Measurements from ENCODE around the gene MMP13. TPM values are rescaled to one million over a fixed set of nuclear protein-coding genes. Genes with fewer than 3 reads are reported as not detected.
"Not testable (repeated sequence)": the region's sequence is repeated elsewhere in the genome, so short reads cannot be mapped to it uniquely, and the experiment has no call there.

The MMP13 gene
- total RNA-seq, 4 donors from 2014 or later: not detected

- no peak for DNase-seq (ENCODE audit: extremely low spot score)
- Histone ChIP-seq H3K36me3 (no peaks in the 10 kb centered on the region), H3K4me3 (no peak overlapping the region), H3K27ac (replicated peaks in 1 of 4) (no peak overlapping the region), H3K4me1 (no peaks in the 10 kb centered on the region), H3K27me3 (no peaks in the 10 kb centered on the region), H3K9me3 (no peaks in the 10 kb centered on the region)
- TF ChIP-seq CTCF (IDR thresholded peaks at IDR 0.05) (no peak), POLR2A (IDR thresholded peaks at IDR 0.05; ENCODE audit: low read depth) (no peak), POLR2AphosphoS5 (IDR thresholded peaks at IDR 0.05) (no peak), EP300 (IDR thresholded peaks at IDR 0.05) (no peak)
- intact Hi-C loops (cut with DNase I): no loop called here
Observed at GRCh38 chr11:102915044-102915375, 40.5 kb downstream of the MMP13 start.

- no peak for TF ChIP-seq POLR2AphosphoS5 (IDR thresholded peaks at IDR 0.05)
- peak; percentile 33 to 48 (median 42) for TF ChIP-seq CTCF (IDR thresholded peaks at IDR 0.05)
- Histone ChIP-seq H3K9me3 (no peaks in the 10 kb centered on the region), H3K4me1 (no peaks in the 10 kb centered on the region), H3K36me3 (no peaks in the 10 kb centered on the region), H3K27me3 (no peaks in the 10 kb centered on the region), H3K4me3 (no peak overlapping the region), H3K27ac (replicated peaks in 1 of 4) (no peak overlapping the region)
- WGBS: 38% methylated on average over 3 of the region's 3 CpGs
- intact Hi-C loops (cut with DNase I): no loop called here
- no peak for DNase-seq (ENCODE audit: extremely low spot score)
Observed at GRCh38 chr11:102914238-102915043, 41.1 kb downstream of the MMP13 start.

- Histone ChIP-seq H3K4me1 (no peaks in the 10 kb centered on the region), H3K36me3 (no peaks in the 10 kb centered on the region), H3K27me3 (no peaks in the 10 kb centered on the region), H3K4me3 (no peak overlapping the region), H3K27ac (replicated peaks in 1 of 4) (no peak overlapping the region), H3K9me3 (no peaks in the 10 kb centered on the region)
- WGBS: 74% methylated on average over 2 of the region's 2 CpGs
- intact Hi-C loops (cut with DNase I): no loop called here
- TF ChIP-seq EP300 (IDR thresholded peaks at IDR 0.05) (no peak), POLR2A (IDR thresholded peaks at IDR 0.05; ENCODE audit: low read depth) (no peak), POLR2AphosphoS5 (IDR thresholded peaks at IDR 0.05) (no peak), CTCF (IDR thresholded peaks at IDR 0.05) (no peak)
- no peak for DNase-seq (ENCODE audit: extremely low spot score)
Observed at GRCh38 chr11:102912482-102912830, 43.1 kb downstream of the MMP13 start.

- DNase-seq (ENCODE audit: extremely low spot score): no peak
- TF ChIP-seq EP300 (IDR thresholded peaks at IDR 0.05): no peak
- TF ChIP-seq CTCF (IDR thresholded peaks at IDR 0.05): no peak
- TF ChIP-seq POLR2A (IDR thresholded peaks at IDR 0.05; ENCODE audit: low read depth): no peak
- no peak for TF ChIP-seq POLR2AphosphoS5 (IDR thresholded peaks at IDR 0.05)
- H3K27ac ChIP-seq (replicated peaks in 1 of 4): no peak overlapping the region
- no peak overlapping the region for H3K4me3 ChIP-seq
- H3K36me3 ChIP-seq: no peaks in the 10 kb centered on the region
- H3K27me3 ChIP-seq: no peaks in the 10 kb centered on the region
- H3K4me1 ChIP-seq: no peaks in the 10 kb centered on the region
- H3K9me3 ChIP-seq: no peaks in the 10 kb centered on the region
- intact Hi-C loops (cut with DNase I): no loop called here
- 89% methylated on average over 13 of the region's 13 CpGs for WGBS
Observed at GRCh38 chr11:102911758-102912481, 43.6 kb downstream of the MMP13 start.

- H3K4me3 ChIP-seq; H3K4me1 ChIP-seq; H3K36me3 ChIP-seq; DNase-seq (ENCODE audit: extremely low spot score); H3K27me3 ChIP-seq; intact Hi-C loops (cut with DNase I); H3K27ac ChIP-seq (replicated peaks in 1 of 4); H3K9me3 ChIP-seq: not testable (repeated sequence)
- WGBS: 89% methylated on average over 5 of the region's 5 CpGs
Observed at GRCh38 chr11:102905848-102906247, 49.7 kb downstream of the MMP13 start.

- intact Hi-C loops (cut with DNase I); H3K27ac ChIP-seq (replicated peaks in 1 of 4); H3K36me3 ChIP-seq; H3K27me3 ChIP-seq; H3K4me1 ChIP-seq; DNase-seq (ENCODE audit: extremely low spot score); H3K9me3 ChIP-seq; H3K4me3 ChIP-seq: not testable (repeated sequence)
- 85% methylated on average over 5 of the region's 5 CpGs for WGBS
Observed at GRCh38 chr11:102903895-102904294, 51.6 kb downstream of the MMP13 start.

Measured in esophagus muscularis mucosa (tissue), 4 donors.